Smooth muscle cell (in vitro differentiated cells): Measurements from ENCODE around the gene SLC16A3. TPM values are rescaled to one million over a fixed set of nuclear protein-coding genes. Genes with fewer than 3 reads are reported as not detected.
"Not testable (repeated sequence)": the region's sequence is repeated elsewhere in the genome, so short reads cannot be mapped to it uniquely, and the experiment has no call there.

Source experiments
- DNase-seq: peaks from one replicate; lab custom pipeline; 2025; ENCODE audit not compliant: unreplicated experiment; lab: John Stamatoyannopoulos, UW
- H2AFZ ChIP-seq: fragments of 200-600 bp; sonication (generic); 2 replicates; pipeline ENCODE4 v1.6.0; 2016; ENCODE audit warnings: antibody characterized with exemption, low read depth, mild to moderate bottlenecking
- H3F3A ChIP-seq: fragments of 200-600 bp; sonication (generic); 2 replicates; pipeline ENCODE4 v1.6.0; 2017; ENCODE audit warnings: antibody characterized with exemption, low read depth
- H3K27ac ChIP-seq: fragments of 200-600 bp; sonication (generic); 2 replicates; pipeline ENCODE4 v1.5.1; 2016; ENCODE audit warnings: low read depth, mild to moderate bottlenecking
- H3K27me3 ChIP-seq: fragments of 200-600 bp; sonication (generic); 2 replicates; pipeline ENCODE4 v1.6.1; 2016; ENCODE audit warnings: low read depth, mild to moderate bottlenecking
- H3K36me3 ChIP-seq: fragments of 200-600 bp; sonication (generic); 2 replicates; pipeline ENCODE4 v1.5.1; 2016; ENCODE audit warnings: low read depth
- H3K4me1 ChIP-seq: fragments of 200-600 bp; sonication (generic); 2 replicates; pipeline ENCODE4 v1.5.1; 2016; ENCODE audit warnings: low read depth
- H3K4me2 ChIP-seq: fragments of 200-600 bp; sonication (generic); 2 replicates; pipeline ENCODE4 v1.6.0; 2016; ENCODE audit warnings: mild to moderate bottlenecking
- H3K4me3 ChIP-seq: fragments of 200-600 bp; sonication (generic); 2 replicates; pipeline ENCODE4 v1.5.1; 2016; ENCODE audit warnings: mild to moderate bottlenecking
- H3K79me2 ChIP-seq: fragments of 200-600 bp; sonication (generic); 2 replicates; pipeline ENCODE4 v1.6.0; 2016; ENCODE audit warnings: low read depth, mild to moderate bottlenecking
- H3K9ac ChIP-seq: fragments of 200-600 bp; sonication (generic); 2 replicates; pipeline ENCODE4 v1.6.0; 2016; ENCODE audit warnings: low read depth
- H3K9me3 ChIP-seq: fragments of 200-600 bp; sonication (generic); replicated peaks from 2 replicates; pipeline ENCODE4 v1.5.1; 2016; ENCODE audit warnings: low read depth
- H4K20me1 ChIP-seq: fragments of 200-600 bp; sonication (generic); 2 replicates; pipeline ENCODE4 v1.6.0; 2016; ENCODE audit warnings: low read depth
- CTCF ChIP-seq: fragments of 200-600 bp; sonication (generic); IDR thresholded peaks from 2 replicates; pipeline ENCODE4 v1.5.1; 2017; ENCODE audit warnings: borderline replicate concordance, mild to moderate bottlenecking, antibody characterized with exemption; ENCODE audit not compliant: insufficient read depth, poor library complexity, severe bottlenecking
- WGBS: methylation state at CpG from one replicate; pipeline ENCODE4 v1.1.7; 2016; ENCODE audit warnings: low lambda C conversion rate; 5-methylcytosine and 5-hydroxymethylcytosine counted together
- polyA plus RNA-seq: library from polyadenylated mRNA; unstranded; fragments of >200 nt; fragmentation: Nextera tagmentation; extraction: Ambion mirVana; gene quantifications from 2 replicates; pipeline ENCODE4 v1.2.1, GENCODE V29; 2016
- total RNA-seq: library from RNA; depleted of rRNA; stranded (reverse); fragments of >200 nt; gene quantifications from 2 replicates; pipeline ENCODE4 v1.2.3, GENCODE V29; 2014

Gene SLC16A3
- total and polyA plus RNA-seq, 2 experiments from 2014 or later: 83.3 to 180 TPM

- Histone ChIP-seq H3K27me3 (no peaks in the 10 kb centered on the region), H4K20me1 (no peaks in the 10 kb centered on the region), H3K4me1 (no peaks in the 10 kb centered on the region), H3K36me3 (no peaks in the 10 kb centered on the region), H2AFZ (no peak overlapping the region), H3K4me3 (no peak overlapping the region), H3F3A (no peaks in the 10 kb centered on the region), H3K9me3 (no peaks in the 10 kb centered on the region), H3K9ac (no peak overlapping the region), H3K79me2 (no peaks in the 10 kb centered on the region), H3K27ac (no peak overlapping the region), H3K4me2 (no peak overlapping the region)
- WGBS: 94% methylated on average over 25 of the region's 26 CpGs
- no peak for TF ChIP-seq CTCF
- DNase-seq: no peak
These were observed 40.6 kb upstream of the SLC16A3 start for GRCh38 chr17:82188001-82188961.

DNA sequence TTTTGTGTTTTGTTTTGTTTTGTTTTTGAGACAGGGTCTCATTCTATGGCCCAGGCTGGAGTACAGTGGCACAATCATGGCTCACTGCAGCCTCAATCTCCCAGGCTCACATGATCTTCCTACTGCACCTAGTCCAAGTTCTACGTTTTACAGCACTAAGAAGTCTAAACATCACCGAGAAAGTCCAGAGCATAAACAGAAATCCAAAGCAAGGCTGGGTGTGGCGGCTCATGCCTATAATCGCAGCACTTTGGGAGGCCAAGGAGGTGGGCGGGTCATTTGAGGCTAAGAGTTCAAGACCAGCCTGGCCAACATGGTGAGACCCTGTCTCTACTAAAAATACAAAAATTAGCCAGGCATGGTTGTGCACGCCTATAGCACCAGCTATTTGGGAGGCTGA, 35.8 kb upstream of the SLC16A3 start:
- not testable (repeated sequence) for H3K36me3 ChIP-seq, H3K79me2 ChIP-seq, H3K9me3 ChIP-seq, H3K9ac ChIP-seq, H3K4me3 ChIP-seq, H3K27me3 ChIP-seq, H3F3A ChIP-seq, H3K4me1 ChIP-seq, H3K27ac ChIP-seq, H4K20me1 ChIP-seq, H3K4me2 ChIP-seq, H2AFZ ChIP-seq, DNase-seq
- 85% methylated on average over 6 of the region's 6 CpGs for WGBS

DNA sequence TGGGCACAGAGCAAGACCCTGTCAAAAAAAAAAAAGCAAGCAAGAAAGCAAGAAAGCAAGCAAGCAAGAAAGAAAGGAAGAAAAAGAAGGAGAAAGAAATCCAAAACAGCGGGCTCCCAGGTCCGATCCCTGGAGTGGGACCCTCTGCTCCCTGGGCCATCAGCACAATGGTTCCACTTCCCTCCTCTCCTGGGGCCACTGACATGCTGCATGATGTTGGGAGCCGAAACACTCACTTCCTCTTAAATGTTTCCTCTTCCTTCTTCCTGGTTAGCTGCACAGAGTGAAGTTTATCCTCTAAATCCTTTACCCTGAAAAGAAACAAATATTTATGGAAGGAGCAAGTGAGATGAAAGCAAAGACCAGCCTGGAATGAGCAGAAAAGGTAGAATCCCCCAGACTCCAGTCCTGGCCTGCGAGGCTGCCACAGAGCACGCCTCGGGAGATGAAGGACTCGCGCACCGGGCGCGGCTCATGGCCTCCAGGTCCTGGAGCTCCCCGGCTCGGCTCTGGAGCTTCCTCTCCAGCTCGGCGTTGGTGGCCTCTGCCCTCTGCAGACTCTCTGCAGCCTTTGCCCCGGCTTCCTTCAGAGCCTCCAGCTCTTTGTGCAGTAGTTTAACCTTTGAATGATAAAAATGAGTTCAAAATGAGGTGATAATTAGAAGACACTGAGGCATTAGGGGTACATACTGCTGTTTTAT, 35.2 kb upstream of the SLC16A3 start:
- H3K4me3 ChIP-seq: no peak overlapping the region
- no peaks in the 10 kb centered on the region for H3K79me2 ChIP-seq
- no peak for TF ChIP-seq CTCF
- H3K4me1 ChIP-seq: no peaks in the 10 kb centered on the region
- H2AFZ ChIP-seq: no peak overlapping the region
- no peak overlapping the region for H3K4me2 ChIP-seq
- no peaks in the 10 kb centered on the region for H3K27me3 ChIP-seq
- no peaks in the 10 kb centered on the region for H3K9me3 ChIP-seq
- no peak for DNase-seq
- no peaks in the 10 kb centered on the region for H4K20me1 ChIP-seq
- 96% methylated on average over 16 of the region's 16 CpGs for WGBS
- peaks cover 9% of the 10 kb centered on the region for H3K36me3 ChIP-seq
- no peak overlapping the region for H3K9ac ChIP-seq
- no peak overlapping the region for H3K27ac ChIP-seq
- no peaks in the 10 kb centered on the region for H3F3A ChIP-seq

- Histone ChIP-seq H3K27ac (no peak overlapping the region), H3K79me2 (no peaks in the 10 kb centered on the region), H3K9me3 (no peaks in the 10 kb centered on the region), H3K9ac (no peak overlapping the region), H3F3A (no peaks in the 10 kb centered on the region), H3K27me3 (no peaks in the 10 kb centered on the region), H4K20me1 (no peaks in the 10 kb centered on the region), H3K4me1 (no peaks in the 10 kb centered on the region), H3K4me3 (no peak overlapping the region), H3K36me3 (peaks cover 9% of the 10 kb centered on the region), H2AFZ (no peak overlapping the region), H3K4me2 (no peak overlapping the region)
- no peak for TF ChIP-seq CTCF
- over 99% methylated on average over 16 of the region's 16 CpGs for WGBS
- no peak for DNase-seq
These were observed 34.1 kb upstream of the SLC16A3 start for GRCh38 chr17:82194765-82195164.
